GM12892 (cell line): Measurements from ENCODE around the gene SNX4.

Experiments used
- POLR2A ChIP-seq: IDR thresholded peaks from 2 replicates; pipeline ENCODE4 v1.6.1; 2011; ENCODE audit warnings: low read depth, low read length, control low read depth
- POLR2AphosphoS5 ChIP-seq: IDR thresholded peaks from 2 replicates; pipeline ENCODE4 v1.6.1; 2011; ENCODE audit warnings: low read depth, low read length, control low read depth
- TAF1 ChIP-seq: IDR thresholded peaks from 2 replicates; pipeline ENCODE4 v1.6.1; 2011; ENCODE audit warnings: low read depth, mild to moderate bottlenecking, control low read depth, low read length, borderline replicate concordance

- TF ChIP-seq POLR2A (no peak), POLR2AphosphoS5 (no peak), TAF1 (no peak)
These were observed 42.3 kb downstream of the SNX4 start for GRCh38 chr3:125477701-125478100.
